HEK293T (cell line): Measurements from ENCODE around the gene TARBP1.

Source experiments
- CTCF ChIA-PET: fragments of 350-600 bp; formaldehyde crosslinking; extraction: SDS; loops from one replicate; lab custom pipeline; 2021; ENCODE audit warnings: antibody characterized with exemption, inconsistent platforms; lab: Yijun Ruan, JAX
- POLR2A ChIA-PET: fragments of 350-600 bp; formaldehyde crosslinking; extraction: SDS; loops from one replicate; lab custom pipeline; 2020; ENCODE audit warnings: antibody characterized with exemption, inconsistent platforms; lab: Yijun Ruan, JAX
- DNase-seq: peaks from one replicate; pipeline ENCODE4 v3.0.0; 2012; ENCODE audit warnings: mixed read lengths; ENCODE audit errors: extremely low spot score
- ARNT ChIP-seq: fragments of 450-650 bp; IDR thresholded peaks from 2 replicates; pipeline ENCODE4 v1.6.1; 2017; ENCODE audit warnings: mild to moderate bottlenecking
- BHLHE40 ChIP-seq: fragments of 450-650 bp; IDR thresholded peaks from 2 replicates; pipeline ENCODE4 v1.6.1; 2016; ENCODE audit warnings: mild to moderate bottlenecking, moderate library complexity, borderline replicate concordance
- CTBP1 ChIP-seq: fragments of 450-650 bp; IDR thresholded peaks from 2 replicates; pipeline ENCODE4 v1.6.1; 2016; ENCODE audit warnings: borderline replicate concordance
- ELF4 ChIP-seq: fragments of 450-650 bp; IDR thresholded peaks from 2 replicates; pipeline ENCODE4 v1.6.1; 2017; ENCODE audit warnings: antibody characterized with exemption
- FOXA1 ChIP-seq: fragments of 450-650 bp; IDR thresholded peaks from 2 replicates; pipeline ENCODE4 v1.6.1; 2016; ENCODE audit warnings: mild to moderate bottlenecking
- FOXK2 ChIP-seq: fragments of 450-650 bp; IDR thresholded peaks from 2 replicates; pipeline ENCODE4 v1.6.1; 2016; ENCODE audit warnings: mild to moderate bottlenecking
- FOXM1 ChIP-seq: fragments of 450-650 bp; IDR thresholded peaks from 2 replicates; pipeline ENCODE4 v1.6.1; 2017; ENCODE audit warnings: mild to moderate bottlenecking, borderline replicate concordance
- HDGF ChIP-seq: fragments of 450-650 bp; IDR thresholded peaks from 2 replicates; pipeline ENCODE4 v1.6.1; 2017; ENCODE audit warnings: antibody characterized with exemption, borderline replicate concordance
- L3MBTL2 ChIP-seq: fragments of 450-650 bp; conservative IDR thresholded peaks from 2 replicates; pipeline ENCODE4 v1.6.1; 2016; ENCODE audit warnings: mild to moderate bottlenecking
- LEF1 ChIP-seq: fragments of 450-650 bp; IDR thresholded peaks from 2 replicates; pipeline ENCODE4 v1.6.1; 2017; ENCODE audit warnings: mild to moderate bottlenecking, borderline replicate concordance
- NFRKB ChIP-seq: fragments of 450-650 bp; IDR thresholded peaks from 2 replicates; pipeline ENCODE4 v1.6.1; 2016; ENCODE audit warnings: mild to moderate bottlenecking, moderate library complexity
- SP1 ChIP-seq: fragments of 450-650 bp; IDR thresholded peaks from 2 replicates; pipeline ENCODE4 v1.6.1; 2017
- SUZ12 ChIP-seq: fragments of 450-650 bp; IDR thresholded peaks from 2 replicates; pipeline ENCODE4 v1.6.1; 2016; ENCODE audit warnings: mild to moderate bottlenecking
- TARDBP ChIP-seq: fragments of 450-650 bp; IDR thresholded peaks from 2 replicates; pipeline ENCODE4 v1.6.1; 2016
- ZNF384 ChIP-seq: fragments of 450-650 bp; IDR thresholded peaks from 2 replicates; pipeline ENCODE4 v1.6.1; 2016
- TF ChIP-seq, protein P1 (sequence below): fragments of 450-650 bp; IDR thresholded peaks from 2 replicates; pipeline ENCODE4 v1.6.1; 2016

Gene TARBP1

DNA sequence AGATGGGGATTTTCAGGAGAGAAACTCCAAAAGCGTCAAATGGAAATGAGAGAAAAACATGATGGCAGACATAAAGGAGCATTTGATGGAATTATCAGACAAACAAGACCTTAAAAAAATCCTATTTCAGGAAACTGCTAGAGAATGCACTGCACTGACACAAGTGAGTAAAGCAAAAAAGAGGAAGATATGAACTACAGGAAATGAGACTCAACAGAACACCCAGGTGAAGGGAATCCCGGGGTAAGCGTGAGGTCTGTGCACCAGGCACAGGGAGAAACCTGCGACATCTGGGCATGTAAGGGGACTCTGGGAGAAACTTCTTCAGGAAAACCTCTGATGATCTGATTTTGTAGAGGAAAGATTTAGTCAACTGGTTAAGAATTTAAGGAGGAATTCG, 2.8 kb downstream of the TARBP1 start:
- ChIA-PET POLR2A (no interaction called here), CTCF (no interaction called here)
- DNase-seq = no peak
- TF ChIP-seq ARNT = no peak
- TF ChIP-seq NFRKB = no peak
- no peak for TF ChIP-seq ZNF384
- TF ChIP-seq SP1 = no peak
- TF ChIP-seq HDGF = no peak
- TF ChIP-seq, protein P1, sequence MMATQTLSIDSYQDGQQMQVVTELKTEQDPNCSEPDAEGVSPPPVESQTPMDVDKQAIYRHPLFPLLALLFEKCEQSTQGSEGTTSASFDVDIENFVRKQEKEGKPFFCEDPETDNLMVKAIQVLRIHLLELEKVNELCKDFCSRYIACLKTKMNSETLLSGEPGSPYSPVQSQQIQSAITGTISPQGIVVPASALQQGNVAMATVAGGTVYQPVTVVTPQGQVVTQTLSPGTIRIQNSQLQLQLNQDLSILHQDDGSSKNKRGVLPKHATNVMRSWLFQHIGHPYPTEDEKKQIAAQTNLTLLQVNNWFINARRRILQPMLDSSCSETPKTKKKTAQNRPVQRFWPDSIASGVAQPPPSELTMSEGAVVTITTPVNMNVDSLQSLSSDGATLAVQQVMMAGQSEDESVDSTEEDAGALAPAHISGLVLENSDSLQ = no peak
- no peak for TF ChIP-seq ELF4

- ChIA-PET POLR2A (no interaction called here), CTCF (interaction anchor here (0.6 kb wide), 1 partner anchor 148 kb away, joined by 3 read pairs; no protein-coding TSS in a partner anchor)
- TF ChIP-seq, protein P1 = no peak
- peak; percentile 75; the same call in 1 of the 2 replicates for TF ChIP-seq HDGF
- DNase-seq = no peak
These were observed 3.7 kb downstream of the TARBP1 start for GRCh38 chr1:234475167-234475793.

- ChIA-PET POLR2A (no interaction called here), CTCF (interaction anchor here (0.5 kb wide), 1 partner anchor 35 kb away, joined by 3 read pairs; no protein-coding TSS in a partner anchor)
- no peak for DNase-seq
- TF ChIP-seq BHLHE40 (no peak), FOXK2 (no peak), TARDBP (no peak), LEF1 (no peak), NFRKB (no peak), ZNF384 (no peak), SP1 (no peak), ARNT (no peak), FOXA1 (no peak), CTBP1 (no peak), HDGF (no peak), L3MBTL2 (no peak), FOXM1 (no peak), SUZ12 (no peak), ELF4 (no peak)
- TF ChIP-seq, protein P1 = no peak
These were observed 4.6 kb downstream of the TARBP1 start for GRCh38 chr1:234474375-234474774.

DNA sequence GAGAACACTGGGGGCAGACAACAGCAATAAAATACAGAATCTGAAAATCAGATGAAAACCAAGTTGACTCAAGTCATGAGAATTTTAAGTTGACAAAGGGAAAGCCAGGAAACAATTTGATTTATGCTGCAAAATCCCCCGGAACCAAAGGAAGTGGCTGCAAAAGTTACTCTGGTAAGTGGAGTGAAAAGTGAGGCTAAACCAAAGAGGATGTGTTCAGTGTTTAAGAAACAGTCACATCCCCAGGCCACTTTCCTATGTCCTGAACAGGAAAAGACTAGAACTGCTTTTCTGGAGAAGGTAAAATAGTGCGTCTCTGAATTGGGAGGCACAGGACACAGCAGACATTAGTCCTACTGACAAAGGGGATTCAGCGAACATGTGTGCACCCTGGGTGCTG, 5.9 kb downstream of the TARBP1 start:
- DNase-seq = no peak
- CTCF ChIA-PET = no interaction called here
- POLR2A ChIA-PET = no interaction called here
- no peak for TF ChIP-seq ELF4
- no peak for TF ChIP-seq SUZ12
- no peak for TF ChIP-seq HDGF
- no peak for TF ChIP-seq FOXK2
- no peak for TF ChIP-seq ZNF384
- TF ChIP-seq TARDBP = no peak
- TF ChIP-seq SP1 = no peak
- no peak for TF ChIP-seq CTBP1

GRCh38 chr1:234469376-234469775, 9.6 kb downstream of the TARBP1 start:
- no peak for DNase-seq
- ChIA-PET CTCF (no interaction called here), POLR2A (interaction anchor here (0.9 kb wide), 1 partner anchor 8 kb away, joined by 3 read pairs; no protein-coding TSS in a partner anchor)
- TF ChIP-seq ELF4 (no peak), FOXM1 (no peak), BHLHE40 (no peak), NFRKB (no peak), FOXA1 (no peak), FOXK2 (no peak), LEF1 (no peak), CTBP1 (no peak)
- TF ChIP-seq, protein P1 = no peak

- POLR2A ChIA-PET = no interaction called here
- no peak for DNase-seq
- TF ChIP-seq SUZ12 (no peak), LEF1 (no peak), BHLHE40 (no peak), TARDBP (no peak), CTBP1 (no peak), ELF4 (no peak), L3MBTL2 (no peak), FOXK2 (no peak), SP1 (no peak), NFRKB (no peak), ARNT (no peak), FOXA1 (no peak), ZNF384 (no peak), FOXM1 (no peak), HDGF (no peak)
- TF ChIP-seq, protein P1 = no peak
- CTCF ChIA-PET = no interaction called here
These were observed 10.4 kb downstream of the TARBP1 start for GRCh38 chr1:234468580-234468979.
